Daoy (cell line): Measurements from ENCODE around the gene ARMC8. TPM values are rescaled to one million over a fixed set of nuclear protein-coding genes. Genes with fewer than 3 reads are reported as not detected.
"Not testable (repeated sequence)": the region's sequence is repeated elsewhere in the genome, so short reads cannot be mapped to it uniquely, and the experiment has no call there.

Experiments used
- DNase-seq: peaks from one replicate; pipeline ENCODE4 v3.0.0-alpha.2; 2015; ENCODE audit warnings: low read depth
- total RNA-seq: library from RNA; depleted of rRNA; stranded (reverse); fragments of >200 nt; shearing (Covaris generic); gene quantifications from 2 replicates; pipeline ENCODE4 v1.2.3, GENCODE V29; 2014; rRNA removed

ARMC8 gene
- total RNA-seq, result 54.8 and 56.3 TPM in 2 replicates

GRCh38 chr3:138187296-138188012 is at the start of gene ARMC8:
ARMC8 (plus strand) TSS chr3:138187301; CDS start chr3:138187555, 254 bp downstream.
- no peak for DNase-seq

DNA sequence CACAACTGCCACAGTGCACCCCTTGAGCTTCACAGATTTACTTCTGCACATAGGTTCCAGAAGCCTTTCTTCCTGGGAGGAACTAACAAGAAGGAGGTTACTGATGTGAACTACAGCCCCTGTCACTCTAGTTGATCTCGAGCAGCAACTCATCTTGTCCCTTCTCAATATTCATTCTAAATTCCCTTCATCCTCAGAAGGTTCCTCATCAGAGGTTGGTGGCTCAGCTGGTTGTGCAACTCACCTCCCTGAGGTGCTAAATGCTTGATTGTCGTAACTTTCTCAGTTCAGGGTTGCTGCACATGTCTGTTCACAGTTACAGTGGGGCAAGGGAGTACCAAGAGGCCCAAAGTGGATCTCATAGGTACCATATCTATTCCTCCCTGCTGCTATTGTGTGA is 49.2 kb upstream of the ARMC8 start:
- no peak for DNase-seq

GRCh38 chr3:138139691-138140090 is 47.4 kb upstream of the ARMC8 start:
- DNase-seq, result no peak

DNA sequence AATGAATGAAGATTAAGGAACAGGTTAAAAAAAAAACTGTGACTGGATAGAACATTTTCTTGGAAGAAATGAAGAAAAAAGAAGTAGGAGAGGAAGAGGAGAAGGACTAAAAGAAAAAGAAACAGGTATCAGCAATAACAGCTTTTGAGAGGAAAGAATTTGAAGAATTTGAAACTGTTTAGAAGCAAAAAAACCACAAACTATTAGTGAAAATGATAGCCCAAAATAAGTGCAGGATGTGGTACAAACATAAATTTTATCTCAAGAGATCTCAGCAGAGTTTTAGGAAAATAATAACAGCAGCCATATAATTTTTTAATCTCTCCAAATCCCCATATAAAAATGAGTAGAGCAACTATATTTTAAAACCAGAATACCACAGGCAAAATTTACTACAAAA is 46.2 kb upstream of the ARMC8 start:
- no peak for DNase-seq

GRCh38 chr3:138142181-138142580 is 44.9 kb upstream of the ARMC8 start:
- DNase-seq, result not testable (repeated sequence)

- no peak for DNase-seq
Observed at GRCh38 chr3:138148503-138148902, 38.6 kb upstream of the ARMC8 start.

GRCh38 chr3:138154534-138154933 is 32.6 kb upstream of the ARMC8 start:
- DNase-seq, result no peak

- DNase-seq, result no peak
Observed at GRCh38 chr3:138157743-138158142, 29.4 kb upstream of the ARMC8 start.

DNA sequence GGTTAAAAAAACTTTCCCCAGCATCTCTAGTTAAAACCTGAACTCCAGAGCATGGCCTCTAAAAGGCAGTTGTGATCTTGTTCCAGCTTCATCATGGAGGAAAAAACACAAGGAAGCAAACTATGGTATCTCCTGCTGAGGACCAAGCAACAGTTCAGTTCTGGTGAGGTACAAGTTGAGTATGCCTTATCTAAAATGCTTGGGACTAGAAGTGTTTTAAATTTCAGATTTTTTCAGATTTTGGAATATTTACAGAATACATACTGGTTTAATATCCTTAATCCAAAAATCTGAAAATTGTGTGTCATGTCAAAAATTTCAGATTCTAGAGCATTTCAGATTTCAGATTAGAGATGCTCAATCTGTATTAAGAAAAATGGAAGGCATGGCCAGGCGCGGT is 22.0 kb upstream of the ARMC8 start:
- DNase-seq, result no peak

DNA sequence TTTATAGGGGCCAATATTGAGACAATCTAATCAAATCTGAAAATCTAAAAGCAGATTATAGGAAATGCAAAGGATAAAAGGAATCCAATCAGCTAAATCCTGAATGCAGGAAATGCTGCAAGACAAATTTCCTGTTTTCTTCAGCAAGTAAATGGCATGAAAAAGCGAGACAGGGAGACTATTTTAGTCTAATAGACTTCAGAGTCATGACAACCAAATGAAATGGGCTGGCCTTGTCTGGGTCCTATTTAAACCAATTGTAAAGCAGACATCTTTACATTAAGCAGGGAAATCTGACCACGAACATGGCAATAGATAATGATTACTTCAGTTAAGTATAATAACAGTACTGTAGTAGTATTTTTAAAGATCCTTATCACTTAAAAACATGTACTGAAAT is 14.5 kb upstream of the ARMC8 start:
- no peak for DNase-seq

- DNase-seq, result no peak
Observed at GRCh38 chr3:138173769-138174420, 13.2 kb upstream of the ARMC8 start.

DNA sequence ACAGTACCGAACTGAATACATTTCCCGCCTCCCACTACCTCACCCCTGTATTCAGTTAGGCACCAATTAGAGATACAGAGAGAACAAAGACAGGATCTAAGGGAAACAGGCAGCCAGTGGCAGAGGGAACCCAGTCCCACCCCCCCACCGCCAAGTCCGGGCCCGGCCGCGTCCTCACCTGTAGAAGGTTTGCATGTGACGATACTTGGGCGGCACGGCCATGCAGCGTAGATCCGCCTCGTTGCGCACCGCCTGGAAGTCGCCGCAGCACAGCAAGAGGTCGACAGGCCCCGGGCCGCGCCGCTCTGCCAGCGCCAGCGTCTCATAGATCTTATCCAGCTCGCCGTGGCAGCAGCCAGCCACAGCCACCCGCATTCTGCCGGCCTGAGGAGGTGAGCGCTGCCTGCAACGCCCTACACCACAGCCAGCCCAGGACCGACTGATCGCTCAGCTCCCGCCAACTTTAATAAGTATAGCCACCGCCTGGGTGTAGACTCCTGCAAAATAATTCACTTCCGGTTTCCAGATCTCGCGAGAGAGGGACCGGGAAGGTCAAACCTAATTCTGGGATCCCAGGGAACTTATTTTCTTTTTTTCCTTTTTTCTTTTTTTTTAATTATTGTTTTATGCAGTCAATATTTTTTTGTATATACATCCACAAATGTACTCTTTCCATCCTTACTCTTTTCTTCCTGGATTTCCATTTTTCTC is 12.5 kb upstream of the ARMC8 start, which contains the start of gene DBR1:
Gene DBR1 (minus strand): TSS at position 501 of the 711 bp plus-strand sequence. CDS start 126 bp downstream, at position 375.
- DNase-seq, result peak; percentile 83

DNA sequence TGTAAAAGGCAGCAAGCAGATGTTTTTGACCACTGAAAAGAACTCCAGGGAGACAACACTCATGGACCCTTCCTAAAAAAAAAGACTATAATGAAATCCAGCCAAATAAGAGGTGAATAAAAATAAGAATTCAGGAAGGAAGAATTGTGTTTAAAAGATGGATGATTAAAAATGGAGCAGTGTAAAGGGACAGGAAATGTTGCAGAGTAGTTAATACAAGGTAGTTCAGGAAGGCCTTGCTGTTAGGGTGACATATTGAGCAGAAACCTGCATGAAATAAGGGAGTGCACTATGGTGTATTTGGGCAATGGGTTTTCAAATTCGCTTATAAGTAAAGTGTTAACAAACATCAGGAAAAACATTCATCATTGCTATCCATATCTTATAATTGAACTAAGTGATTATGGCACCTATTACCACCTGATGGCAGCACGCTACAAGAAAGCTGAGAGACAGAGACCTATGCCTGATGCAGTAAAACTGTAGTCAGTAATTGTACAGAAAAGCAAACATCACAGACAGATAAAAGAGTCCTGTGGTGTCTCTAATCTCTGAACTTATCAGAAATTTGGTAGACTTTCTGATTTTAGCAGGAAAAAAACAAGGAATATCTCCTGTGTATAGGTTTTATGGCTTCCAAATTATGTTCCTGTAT is 6.6 kb upstream of the ARMC8 start:
- peak; percentile 29 for DNase-seq

DNA sequence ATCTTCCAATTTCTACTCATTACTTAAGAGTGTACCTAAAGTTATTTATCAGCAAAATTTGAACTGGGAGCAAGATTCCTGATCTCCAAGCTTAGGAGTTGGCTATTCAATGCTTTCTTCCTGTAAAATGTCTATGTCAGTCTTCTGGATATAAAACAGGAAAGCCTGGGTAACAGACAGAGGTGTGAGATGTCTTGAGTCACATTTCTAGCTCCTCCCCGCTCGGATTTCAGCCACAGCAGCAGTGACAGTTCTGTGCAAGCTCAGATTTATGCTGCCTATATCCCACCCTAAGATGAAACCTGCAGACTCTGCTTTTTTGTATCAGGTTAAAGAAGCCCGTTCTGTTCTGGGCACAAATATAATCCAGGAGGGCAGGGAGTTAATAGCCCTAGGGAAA is 2.1 kb upstream of the ARMC8 start:
- peak; percentile 28 for DNase-seq

DNA sequence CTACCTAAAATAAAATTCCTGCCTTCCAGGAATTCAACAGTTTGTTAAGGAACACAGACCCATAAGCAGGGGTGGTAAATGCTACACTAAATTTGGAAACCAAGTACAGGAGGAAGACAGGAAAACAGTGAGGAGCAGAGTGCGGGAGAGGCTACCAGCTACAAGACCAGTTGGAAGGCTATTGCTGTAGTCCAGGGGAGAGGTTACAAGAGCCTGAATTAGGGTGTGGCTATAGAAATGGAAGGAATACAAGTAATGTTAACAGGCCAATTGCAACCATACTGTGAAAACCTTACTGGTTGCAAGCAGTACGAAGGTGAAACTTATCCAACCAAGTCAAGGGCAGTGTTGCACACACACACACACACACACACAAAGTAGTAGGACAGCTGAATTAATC is 880 bp upstream of the ARMC8 start:
- DNase-seq, result peak; percentile 3

- DNase-seq, result peak; percentile 94
Observed at GRCh38 chr3:138186803-138187295, 252 bp upstream of the ARMC8 start.

- DNase-seq, result peak; percentile 61
Observed at GRCh38 chr3:138188013-138188730, 1.1 kb downstream of the ARMC8 start.

GRCh38 chr3:138195481-138195880 is 8.4 kb downstream of the ARMC8 start:
- DNase-seq, result no peak

GRCh38 chr3:138196023-138196422 is 8.9 kb downstream of the ARMC8 start:
- no peak for DNase-seq

DNA sequence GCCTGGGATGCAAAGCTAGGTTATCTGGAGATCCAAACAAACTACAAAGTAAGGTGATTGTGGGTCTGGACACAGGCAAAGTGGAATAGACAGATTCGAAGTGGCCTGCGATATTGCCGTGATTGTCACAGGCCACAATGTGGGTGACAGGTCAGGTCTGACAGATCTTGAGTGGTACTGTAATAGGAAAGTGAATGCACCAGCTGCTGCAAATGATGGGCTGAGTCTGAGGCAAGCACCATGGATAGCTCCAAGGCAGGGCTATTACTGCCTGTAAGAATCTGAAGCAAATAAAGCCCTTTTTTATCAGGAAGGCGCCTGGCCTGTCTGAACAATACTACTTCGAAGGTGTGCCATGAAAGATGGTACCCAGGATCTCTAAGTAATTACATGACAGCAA is 10.0 kb downstream of the ARMC8 start:
- no peak for DNase-seq

DNA sequence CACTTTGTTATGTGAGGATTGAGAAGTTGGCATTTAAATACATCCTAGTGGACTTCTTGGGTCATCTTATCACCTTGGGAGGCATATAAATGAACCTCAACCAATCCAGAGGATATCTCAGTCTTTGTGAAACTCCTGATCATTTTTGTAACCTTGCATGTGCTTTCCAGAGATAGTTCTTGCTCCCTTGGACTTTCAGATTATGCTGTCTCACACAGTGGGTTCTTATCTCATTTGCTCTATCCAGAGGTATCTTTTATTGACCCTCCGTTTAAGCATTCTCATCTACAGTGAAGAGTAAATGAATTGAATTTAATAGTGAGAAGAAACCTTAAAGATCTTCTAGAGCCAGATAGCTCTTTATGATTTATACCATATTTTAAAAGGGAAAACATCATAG is 10.4 kb downstream of the ARMC8 start:
- no peak for DNase-seq
